ENCODE measurements around the gene HGFAC. TPM values are rescaled to one million over a fixed set of nuclear protein-coding genes. Genes with fewer than 3 reads are reported as not detected.
A peak's percentile ranks its signal among the peaks of the same experiment; 100 is the strongest.

Gene HGFAC
- total RNA-seq (2014; rRNA removed; shearing (Covaris generic)) (not detected in 2 replicates), polyA plus RNA-seq (2016; fragmentation: Nextera tagmentation; extraction: Ambion mirVana) (not detected in 2 replicates)

- no peak for TF ChIP-seq EZH2 (IDR thresholded peaks at IDR 0.05; ENCODE audit: insufficient read depth, poor library complexity, severe bottlenecking)
- TF ChIP-seq EZH2phosphoT487 (IDR thresholded peaks at IDR 0.05; ENCODE audit: insufficient read depth, low read depth), result no peak
- in situ Hi-C loops (cut with MboI), result no loop called here
- WGBS, 2 experiments (ENCODE audit: low coverage in 1 of 2, low lambda C conversion rate in 2 of 2, missing lambda C conversion rate in 2 of 2), result 79 to 81% methylated on average over 15 to 26 of the region's 27 CpGs
- H2AFZ ChIP-seq, result no peak within 1 kb of the TSS
- H3K79me2 ChIP-seq (ENCODE audit: insufficient read depth), result no peaks in the 10 kb centered on the region
- H3K9ac ChIP-seq, result no peak within 1 kb of the TSS
- no peak within 1 kb of the TSS for H3K4me2 ChIP-seq (ENCODE audit: unreplicated experiment)
- H3F3A ChIP-seq (ENCODE audit: insufficient read depth), result no peaks in the 10 kb centered on the region
- H3K9me2 ChIP-seq (ENCODE audit: insufficient read depth), result no peaks in the 10 kb centered on the region
- no peak within 1 kb of the TSS for H3K27ac ChIP-seq
- H3K27me3 ChIP-seq (replicated peaks; ENCODE audit: insufficient read depth), result no peaks in the 10 kb centered on the region
- no peak within 1 kb of the TSS for H3K4me3 ChIP-seq
- H4K20me1 ChIP-seq (ENCODE audit: insufficient read depth), result no peaks in the 10 kb centered on the region
- peak; percentile 27 for DNase-seq
- H3K36me3 ChIP-seq (ENCODE audit: low read depth), result no peaks in the 10 kb centered on the region
- H3K9me3 ChIP-seq (ENCODE audit: low read depth), result no peaks in the 10 kb centered on the region
- peaks cover 7% of the 10 kb centered on the region for H3K4me1 ChIP-seq (ENCODE audit: insufficient read depth)
These were observed at the start of gene HGFAC for GRCh38 chr4:3441501-3442459. Gene HGFAC, plus strand, starts transcription at chr4:3441968. Its CDS starts 34 bp downstream, at chr4:3442002.

DNA sequence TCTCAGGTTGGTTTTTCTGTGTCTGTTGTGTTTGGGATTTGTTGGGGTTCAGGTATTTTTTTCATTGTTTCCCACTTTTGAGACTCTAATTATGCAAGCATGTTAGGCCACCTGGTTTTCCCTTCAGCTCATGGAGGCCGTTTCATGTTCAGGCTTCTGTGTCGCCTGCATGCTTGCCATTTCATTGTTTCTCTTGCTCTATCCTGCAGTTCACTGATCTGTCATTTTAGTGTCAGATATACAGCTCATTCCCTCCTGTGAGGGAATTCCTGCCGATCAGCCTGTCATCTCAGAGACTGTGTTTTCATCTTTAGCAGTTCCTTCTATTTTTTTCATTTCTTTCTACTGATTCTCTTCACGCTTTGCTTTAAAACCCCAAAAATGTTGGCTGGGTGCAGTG, 49.4 kb upstream of the HGFAC start:
- Histone ChIP-seq H3K9ac (no peak overlapping the region), H4K20me1 (ENCODE audit: insufficient read depth) (no peaks in the 10 kb centered on the region), H3K9me2 (ENCODE audit: insufficient read depth) (no peaks in the 10 kb centered on the region), H3K4me3 (no peak overlapping the region), H3K36me3 (ENCODE audit: low read depth) (no peaks in the 10 kb centered on the region), H3K4me2 (ENCODE audit: unreplicated experiment) (no peak overlapping the region), H2AFZ (no peak overlapping the region), H3K27ac (no peak overlapping the region), H3K27me3 (replicated peaks; ENCODE audit: insufficient read depth) (no peaks in the 10 kb centered on the region), H3K79me2 (ENCODE audit: insufficient read depth) (no peaks in the 10 kb centered on the region), H3F3A (ENCODE audit: insufficient read depth) (no peaks in the 10 kb centered on the region; the same call in none of the 2 replicates), H3K4me1 (ENCODE audit: insufficient read depth) (peaks cover 27% of the 10 kb centered on the region), H3K9me3 (ENCODE audit: low read depth) (no peaks in the 10 kb centered on the region)
- in situ Hi-C loops (cut with MboI), result no loop called here
- no peak for DNase-seq
- no peak for TF ChIP-seq EZH2 (IDR thresholded peaks at IDR 0.05; ENCODE audit: insufficient read depth, poor library complexity, severe bottlenecking)
- no peak for TF ChIP-seq EZH2phosphoT487 (IDR thresholded peaks at IDR 0.05; ENCODE audit: insufficient read depth, low read depth)
- WGBS, 2 experiments (ENCODE audit: low coverage in 1 of 2, low lambda C conversion rate in 2 of 2, missing lambda C conversion rate in 2 of 2), result 96 to 99% methylated on average over 4 of the region's 4 CpGs

DNA sequence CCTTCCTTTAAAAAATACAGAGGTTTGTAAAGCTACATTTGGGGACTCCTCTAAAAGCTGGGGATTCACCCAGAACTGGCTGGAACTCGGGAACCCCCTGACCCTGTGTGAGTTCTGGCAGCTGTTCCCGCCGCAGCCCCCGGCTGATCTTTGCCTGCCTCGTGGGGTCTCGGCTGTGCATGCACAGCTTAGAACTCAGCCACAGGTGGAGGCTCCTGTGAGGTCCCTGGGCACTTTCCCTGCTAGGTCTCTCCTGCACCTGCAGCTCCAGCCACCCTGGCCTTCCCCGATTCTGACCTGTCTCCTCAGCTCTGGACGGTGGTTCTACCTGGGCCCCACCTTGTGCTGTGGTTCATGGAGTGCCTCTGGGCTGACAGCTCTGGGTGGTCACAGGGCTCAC, 48.6 kb upstream of the HGFAC start:
- no peak overlapping the region for H3K4me3 ChIP-seq
- H3F3A ChIP-seq (ENCODE audit: insufficient read depth), result no peaks in the 10 kb centered on the region; the same call in 1 of the 2 replicates
- no peaks in the 10 kb centered on the region for H4K20me1 ChIP-seq (ENCODE audit: insufficient read depth)
- H3K4me2 ChIP-seq (ENCODE audit: unreplicated experiment), result no peak overlapping the region
- DNase-seq, result no peak
- no peak overlapping the region for H2AFZ ChIP-seq
- TF ChIP-seq EZH2 (IDR thresholded peaks at IDR 0.05; ENCODE audit: insufficient read depth, poor library complexity, severe bottlenecking) (no peak), EZH2phosphoT487 (IDR thresholded peaks at IDR 0.05; ENCODE audit: insufficient read depth, low read depth) (no peak)
- H3K4me1 ChIP-seq (ENCODE audit: insufficient read depth), result peaks cover 21% of the 10 kb centered on the region
- H3K27me3 ChIP-seq (replicated peaks; ENCODE audit: insufficient read depth), result no peaks in the 10 kb centered on the region
- no peaks in the 10 kb centered on the region for H3K79me2 ChIP-seq (ENCODE audit: insufficient read depth)
- no peak overlapping the region for H3K9ac ChIP-seq
- in situ Hi-C loops (cut with MboI), result no loop called here
- no peaks in the 10 kb centered on the region for H3K9me2 ChIP-seq (ENCODE audit: insufficient read depth)
- H3K27ac ChIP-seq, result no peak overlapping the region
- WGBS, 2 experiments (ENCODE audit: low coverage in 1 of 2, low lambda C conversion rate in 2 of 2, missing lambda C conversion rate in 2 of 2), result 91 to 98% methylated on average over 8 of the region's 8 CpGs
- H3K36me3 ChIP-seq (ENCODE audit: low read depth), result no peaks in the 10 kb centered on the region
- H3K9me3 ChIP-seq (ENCODE audit: low read depth), result no peaks in the 10 kb centered on the region

DNA sequence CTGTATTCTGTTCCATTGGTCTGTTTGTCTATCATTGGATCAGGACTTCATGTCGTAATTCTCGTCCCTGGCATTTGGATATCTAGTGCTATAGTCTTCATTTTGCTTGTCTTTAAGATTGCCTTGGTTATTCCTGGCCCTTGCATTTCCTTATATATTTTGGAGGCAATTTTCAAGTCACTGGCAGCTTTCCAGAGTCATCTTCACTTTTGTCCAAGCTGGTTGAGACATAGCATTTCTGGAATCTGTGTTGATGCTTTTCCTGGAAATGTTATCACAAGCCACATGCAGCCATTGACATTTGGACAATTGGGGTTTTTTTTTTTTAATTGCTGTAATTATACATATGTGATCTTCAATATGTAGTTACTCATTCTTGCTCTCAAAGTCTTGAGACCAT, 45.2 kb upstream of the HGFAC start:
- in situ Hi-C loops (cut with MboI), result no loop called here
- WGBS, 2 experiments (ENCODE audit: low coverage in 1 of 2, low lambda C conversion rate in 2 of 2, missing lambda C conversion rate in 2 of 2), result 63 to 81% methylated on average over 2 of the region's 2 CpGs

More for the DNA sequence above, 45.2 kb upstream of the HGFAC start:
- Histone ChIP-seq H3K4me2 (ENCODE audit: unreplicated experiment) (no peak overlapping the region), H3K4me1 (ENCODE audit: insufficient read depth) (peaks cover 9% of the 10 kb centered on the region; the same call in 1 of the 2 replicates), H4K20me1 (ENCODE audit: insufficient read depth) (no peaks in the 10 kb centered on the region), H3K9ac (no peak overlapping the region), H3K4me3 (no peak overlapping the region), H3K9me2 (ENCODE audit: insufficient read depth) (no peaks in the 10 kb centered on the region), H3K9me3 (ENCODE audit: low read depth) (no peaks in the 10 kb centered on the region), H3K79me2 (ENCODE audit: insufficient read depth) (no peaks in the 10 kb centered on the region), H3K27ac (no peak overlapping the region), H3F3A (ENCODE audit: insufficient read depth) (no peaks in the 10 kb centered on the region), H2AFZ (no peak overlapping the region), H3K36me3 (ENCODE audit: low read depth) (no peaks in the 10 kb centered on the region), H3K27me3 (replicated peaks; ENCODE audit: insufficient read depth) (no peaks in the 10 kb centered on the region)
- DNase-seq, result peak; percentile 17
- TF ChIP-seq EZH2 (IDR thresholded peaks at IDR 0.05; ENCODE audit: insufficient read depth, poor library complexity, severe bottlenecking), result no peak

Measured in GM23248 (cell line).